Kidney (tissue), 14 donors: Measurements from ENCODE around the gene SLC46A3. TPM values are rescaled to one million over a fixed set of nuclear protein-coding genes. Genes with fewer than 3 reads are reported as not detected.

ENCODE experiments used
- DNase-seq, 5 donors: peaks; one replicate each; pipeline ENCODE4 v3.0.0-alpha.2; 2013 to 2020
- FAIRE-seq: peaks from 2 replicates; lab custom pipeline; 2012; peaks lifted over from hg19 to GRCh38; lab: Jason Lieb, UNC
- H3K27ac ChIP-seq, 2 donors: one replicate each; pipeline ENCODE4 v1.7.0; 2013; ENCODE audit warnings: low read depth in 2 of 2, low read length in 2 of 2, inconsistent platforms in 1 of 2
- H3K27me3 ChIP-seq: one replicate; pipeline ENCODE4 v1.7.1; 2013; ENCODE audit warnings: low read length, inconsistent platforms; ENCODE audit not compliant: control insufficient read depth, insufficient read depth
- H3K36me3 ChIP-seq, 3 donors: one replicate each; pipeline versions ENCODE4 v1.7.0 to v1.7.1; 2013; ENCODE audit warnings: low read length in 3 of 3, control low read depth in 1 of 3, inconsistent platforms in 1 of 3; ENCODE audit not compliant: insufficient read depth in 3 of 3, control insufficient read depth in 2 of 3
- H3K4me1 ChIP-seq, 3 donors: one replicate each; pipeline versions ENCODE4 v1.7.0 to v1.7.1; 2013; ENCODE audit warnings: low read length in 3 of 3, inconsistent platforms in 1 of 3, low read depth in 1 of 3; ENCODE audit not compliant: control insufficient read depth in 2 of 3, insufficient read depth in 2 of 3
- H3K4me3 ChIP-seq, 3 donors: one replicate each; pipeline versions ENCODE4 v1.7.0 to v1.8.1; 2013; ENCODE audit warnings: low read length in 3 of 3, control low read depth in 1 of 3, inconsistent platforms in 1 of 3
- H3K9ac ChIP-seq, 3 donors: one replicate each; pipeline versions ENCODE4 v1.7.0 to v1.7.1; 2013; ENCODE audit warnings: low read length in 3 of 3, control low read depth in 1 of 3, inconsistent platforms in 1 of 3
- H3K9me3 ChIP-seq, 3 donors: one replicate each; pipeline versions ENCODE4 v1.7.0 to v1.7.1; 2013; ENCODE audit warnings: low read length in 3 of 3, control low read depth in 1 of 3, inconsistent platforms in 1 of 3; ENCODE audit not compliant: control insufficient read depth in 2 of 3, insufficient read depth in 1 of 3
- CTCF ChIP-seq: IDR thresholded peaks from 3 replicates; pipeline ENCODE4 v1.5.1; 2012; ENCODE audit warnings: mild to moderate bottlenecking, moderate library complexity, borderline replicate concordance; ENCODE audit not compliant: insufficient read depth; ENCODE audit errors: extremely low read depth
- intact Hi-C: fragments of 100-400 bp; cut with DNase I; formaldehyde crosslinking; loops from one replicate; pipeline ENCODE4 v1.11.1; 2022
- polyA plus RNA-seq: library from polyadenylated mRNA; stranded (reverse); fragments of 350-450 nt; fragmentation: Illumina TruSeq; extraction: RNeasy Lipid Tissue Mini Kit (QIAGEN cat#74804); gene quantifications from one replicate; pipeline ENCODE4 v1.2.3, GENCODE V29; 2014; ENCODE audit warnings: low read depth, low replicate concordance; ENCODE audit not compliant: insufficient read depth
- total RNA-seq: library from RNA; stranded (reverse); fragmentation: NEBNext Ultra II Directional; extraction: Animal tissue kit (Norgen Biotek cat#: 25700); gene quantifications from one replicate; pipeline ENCODE4 v1.2.1, GENCODE V29; 2021
- donor health status: control.
- donor health status: control.
- donor health status: control.
- donor health status: control.
- donor health status: control.
- donor health status: DM: yes; HTN: yes; CAD: no.
- donor health status: Normal renal cell carcinoma (clear cell type).

SLC46A3 gene
- total and polyA plus RNA-seq, 2 donors from 2014 or later = 16.7 to 30.0 TPM

GRCh38 chr13:28716511-28716910, 2.3 kb downstream of the SLC46A3 start:
- FAIRE-seq = no peak
- peak in 1 of 5 donors; percentile 78 for DNase-seq
- intact Hi-C loops = no loop called here
- H3K4me1 ChIP-seq = peaks cover 0 to 9% (median 7%) of the 10 kb centered on the region in 3 donors
- H3K9ac ChIP-seq = no peak overlapping the region
- H3K27me3 ChIP-seq = peaks cover 4% of the 10 kb centered on the region
- no peaks in the 10 kb centered on the region for H3K9me3 ChIP-seq
- H3K36me3 ChIP-seq = no peaks in the 10 kb centered on the region
- no peak for TF ChIP-seq CTCF
- H3K4me3 ChIP-seq = no peak overlapping the region
- no peak overlapping the region for H3K27ac ChIP-seq

- Histone ChIP-seq H3K27ac (no peak overlapping the region), H3K4me1 (peaks cover 0 to 9% (median 7%) of the 10 kb centered on the region in 3 donors), H3K36me3 (no peaks in the 10 kb centered on the region), H3K27me3 (peaks cover 4% of the 10 kb centered on the region), H3K9ac (no peak overlapping the region), H3K9me3 (no peaks in the 10 kb centered on the region), H3K4me3 (no peak overlapping the region)
- intact Hi-C loops = no loop called here
- no peak for TF ChIP-seq CTCF
- DNase-seq (no peak), FAIRE-seq (no peak)
These were observed 4.1 kb downstream of the SLC46A3 start for GRCh38 chr13:28714651-28715050.

- Histone ChIP-seq H3K27me3 (no peaks in the 10 kb centered on the region), H3K27ac (no peak overlapping the region), H3K4me1 (no peaks in the 10 kb centered on the region), H3K9ac (no peak overlapping the region), H3K4me3 (no peak overlapping the region), H3K9me3 (no peaks in the 10 kb centered on the region), H3K36me3 (no peaks in the 10 kb centered on the region)
- intact Hi-C loops = no loop called here
- no peak for DNase-seq
- FAIRE-seq = no peak
- no peak for TF ChIP-seq CTCF
These were observed 8.6 kb downstream of the SLC46A3 start for GRCh38 chr13:28710161-28710560.
